H9 (cell line): Measurements from ENCODE around the gene PCGF2. TPM values are rescaled to one million over a fixed set of nuclear protein-coding genes. Genes with fewer than 3 reads are reported as not detected.
A peak's percentile ranks its signal among the peaks of the same experiment; 100 is the strongest.

Experiments used
- DNase-seq: peaks from one replicate; pipeline ENCODE4 v3.0.0-alpha.2; 2017
- H2AFZ ChIP-seq: one replicate; pipeline ENCODE4 v1.6.1; 2013; ENCODE audit warnings: mild to moderate bottlenecking, low read length, control low read depth, moderate library complexity
- H2AK5ac ChIP-seq: 2 replicates; pipeline ENCODE4 v1.6.1; 2013; ENCODE audit warnings: low read length, control low read depth, mixed read lengths; ENCODE audit not compliant: insufficient read length
- H2BK120ac ChIP-seq: one replicate; pipeline ENCODE4 v1.6.1; 2013; ENCODE audit warnings: low read depth, mild to moderate bottlenecking, low read length, control low read depth, inconsistent platforms; ENCODE audit not compliant: poor library complexity, severe bottlenecking
- H2BK12ac ChIP-seq: 2 replicates; pipeline ENCODE4 v1.6.1; 2013; ENCODE audit warnings: low read length, control low read depth, mixed read lengths, low read depth; ENCODE audit not compliant: insufficient read length
- H2BK15ac ChIP-seq: 2 replicates; pipeline ENCODE4 v1.6.1; 2013; ENCODE audit warnings: low read depth, low read length, control low read depth
- H2BK20ac ChIP-seq: one replicate; pipeline ENCODE4 v1.6.1; 2013; ENCODE audit warnings: low read depth, mild to moderate bottlenecking, low read length, control low read depth, inconsistent platforms; ENCODE audit not compliant: poor library complexity, severe bottlenecking
- H2BK5ac ChIP-seq: 2 replicates; pipeline ENCODE4 v1.6.1; 2013; ENCODE audit warnings: low read length, control low read depth, mixed read lengths; ENCODE audit not compliant: insufficient read length
- H3K14ac ChIP-seq: 2 replicates; pipeline ENCODE4 v1.6.1; 2013; ENCODE audit warnings: low read length, control low read depth; ENCODE audit not compliant: insufficient read depth
- H3K18ac ChIP-seq: 2 replicates; pipeline ENCODE4 v1.6.1; 2013; ENCODE audit warnings: low read depth, mild to moderate bottlenecking, mixed read lengths, low read length, control low read depth; ENCODE audit not compliant: insufficient read length
- H3K23ac ChIP-seq: 2 replicates; pipeline ENCODE4 v1.6.1; 2013; ENCODE audit warnings: low read length, control low read depth, mixed read lengths, low read depth; ENCODE audit not compliant: insufficient read length
- H3K23me2 ChIP-seq: 2 replicates; pipeline ENCODE4 v1.6.1; 2013; ENCODE audit warnings: low read depth, mild to moderate bottlenecking, mixed read lengths, low read length, control low read depth; ENCODE audit not compliant: insufficient read length, poor library complexity, severe bottlenecking
- H3K27ac ChIP-seq: 2 replicates; pipeline ENCODE4 v1.5.1; 2013; ENCODE audit warnings: low read length, control low read depth, mixed read lengths, low read depth; ENCODE audit not compliant: insufficient read length
- H3K27me3 ChIP-seq: 2 replicates; pipeline ENCODE4 v1.6.1; 2013; ENCODE audit warnings: low read length, control low read depth, inconsistent platforms; ENCODE audit not compliant: insufficient read depth
- H3K4ac ChIP-seq: 2 replicates; pipeline ENCODE4 v1.6.1; 2013; ENCODE audit warnings: low read depth, mild to moderate bottlenecking, control low read depth, inconsistent platforms, low read length, moderate library complexity
- H3K4me1 ChIP-seq: 2 replicates; pipeline ENCODE4 v1.6.1; 2013; ENCODE audit warnings: low read length, control low read depth, inconsistent platforms; ENCODE audit not compliant: insufficient read depth
- H3K4me2 ChIP-seq: 2 replicates; pipeline ENCODE4 v1.6.1; 2013; ENCODE audit warnings: low read length, control low read depth, mixed read lengths; ENCODE audit not compliant: insufficient read length, insufficient read depth
- H3K56ac ChIP-seq: 2 replicates; pipeline ENCODE4 v1.6.1; 2013; ENCODE audit warnings: low read depth, mild to moderate bottlenecking, mixed read lengths, low read length, control low read depth; ENCODE audit not compliant: insufficient read length
- H3K79me1 ChIP-seq: 2 replicates; pipeline ENCODE4 v1.6.1; 2013; ENCODE audit warnings: low read depth, mild to moderate bottlenecking, moderate library complexity, low read length, control low read depth, inconsistent platforms; ENCODE audit not compliant: insufficient read depth, poor library complexity, severe bottlenecking
- H3K79me2 ChIP-seq: 2 replicates; pipeline ENCODE4 v1.6.1; 2013; ENCODE audit warnings: low read length, control low read depth, inconsistent platforms; ENCODE audit not compliant: insufficient read depth
- H3K9ac ChIP-seq: 2 replicates; pipeline ENCODE4 v1.6.1; 2013; ENCODE audit warnings: low read length, control low read depth, mixed read lengths; ENCODE audit not compliant: insufficient read length; ENCODE audit errors: extremely low read depth
- H3K9me3 ChIP-seq: one replicate; pipeline ENCODE4 v1.6.1; 2013; ENCODE audit warnings: low read depth, low read length, inconsistent platforms; ENCODE audit not compliant: control insufficient read depth
- H3T11ph ChIP-seq: one replicate; pipeline ENCODE4 v1.6.1; 2013; ENCODE audit warnings: mild to moderate bottlenecking, low read length, control low read depth, inconsistent platforms
- H4K20me1 ChIP-seq: one replicate; pipeline ENCODE4 v1.6.1; 2013; ENCODE audit not compliant: control insufficient read depth, insufficient read length, insufficient read depth
- H4K5ac ChIP-seq: 2 replicates; pipeline ENCODE4 v1.6.1; 2013; ENCODE audit warnings: low read depth, mild to moderate bottlenecking, mixed read lengths, low read length, control low read depth; ENCODE audit not compliant: insufficient read length
- H4K8ac ChIP-seq: replicated peaks from 2 replicates; pipeline ENCODE4 v1.6.1; 2013; ENCODE audit warnings: low read length, control low read depth, mixed read lengths, low read depth; ENCODE audit not compliant: insufficient read length
- H4K91ac ChIP-seq: 2 replicates; pipeline ENCODE4 v1.6.1; 2013; ENCODE audit warnings: low read depth, mild to moderate bottlenecking, moderate library complexity, mixed read lengths, low read length, control low read depth; ENCODE audit not compliant: insufficient read length
- H3K27ac Mint-ChIP-seq, 3 experiments: 2 replicates in 2 of 3; 3 replicates in 1 of 3; pipeline ENCODE4 v1.8.0; 2020 to 2021; ENCODE audit warnings: mixed read lengths in 3 of 3, mild to moderate bottlenecking in 1 of 3, moderate library complexity in 1 of 3
- H3K27me3 Mint-ChIP-seq: 2 replicates; pipeline ENCODE4 v1.8.0; 2021; ENCODE audit warnings: low read depth, mild to moderate bottlenecking, moderate library complexity, mixed read lengths
- H3K36me3 Mint-ChIP-seq, 3 experiments: 2 replicates in 2 of 3; 3 replicates in 1 of 3; pipeline ENCODE4 v1.8.0; 2020 to 2021; ENCODE audit warnings: low read depth in 3 of 3, mixed read lengths in 3 of 3; ENCODE audit not compliant: insufficient read depth in 1 of 3
- H3K4me1 Mint-ChIP-seq, 2 experiments: 2 replicates each; pipeline ENCODE4 v1.8.0; 2020; ENCODE audit warnings: mixed read lengths in 2 of 2
- H3K4me3 Mint-ChIP-seq, 2 experiments: 2 replicates in 1 of 2; 3 replicates in 1 of 2; pipeline ENCODE4 v1.8.0; 2020 to 2021; ENCODE audit warnings: mild to moderate bottlenecking in 2 of 2, mixed read lengths in 2 of 2, moderate library complexity in 1 of 2
- H3K9me3 Mint-ChIP-seq, 2 experiments: 2 replicates in 1 of 2; 3 replicates in 1 of 2; pipeline ENCODE4 v1.8.0; 2020; ENCODE audit warnings: mild to moderate bottlenecking in 2 of 2, mixed read lengths in 2 of 2, moderate library complexity in 1 of 2
- CTCF ChIP-seq: fragments of 200-600 bp; sonication (generic); conservative IDR thresholded peaks from 3 replicates; pipeline ENCODE4 v1.8.0; 2021; ENCODE audit warnings: antibody characterized with exemption, mild to moderate bottlenecking
- WGBS: extraction: QIAGEN DNeasy Blood & Tissue Kit; methylation state at CpG from one replicate; pipeline ENCODE4 v1.1.7; 2013; ENCODE audit warnings: missing lambda C conversion rate, low lambda C conversion rate, mixed read lengths; ENCODE audit not compliant: insufficient read length; ENCODE audit errors: extremely low coverage; 5-methylcytosine and 5-hydroxymethylcytosine counted together
- total RNA-seq: library from RNA; stranded (reverse); gene quantifications from 2 replicates; pipeline ENCODE4 v1.2.1, GENCODE V29; 2021

Gene PCGF2
- total RNA-seq, 1 experiment from 2014 or later, result 106 TPM

GRCh38 chr17:38704606-38705522 is 43.3 kb downstream of the PCGF2 start, which contains the start of gene MLLT6:
MLLT6 (plus strand) TSS chr17:38705273; CDS start chr17:38705633, 360 bp downstream.
- no CpG with 5 or more reads among the region's 100 CpGs for WGBS
- no peaks in the 10 kb centered on the region for H3K79me2 ChIP-seq
- H4K5ac ChIP-seq, result no peak within 1 kb of the TSS
- H3K4me1 Mint-ChIP-seq, result peaks cover 42 to 58% of the 10 kb centered on the region in 2 experiments
- no peak within 1 kb of the TSS for H3K9ac ChIP-seq
- DNase-seq, result peak; percentile 73
- H4K20me1 ChIP-seq, result no peaks in the 10 kb centered on the region
- no peak within 1 kb of the TSS for H2AK5ac ChIP-seq
- peaks cover 57% of the 10 kb centered on the region for H3K27me3 ChIP-seq
- no peaks in the 10 kb centered on the region for H3K9me3 ChIP-seq
- no peak within 1 kb of the TSS for H4K8ac ChIP-seq
- H3K27ac Mint-ChIP-seq, result peak within 1 kb of the TSS; percentile 28 to 82 (median 79); a peak in 3 of 7 replicates
- H3K23me2 ChIP-seq, result peaks cover 25% of the 10 kb centered on the region
- H3K9me3 Mint-ChIP-seq, result peaks cover 0 to 3% of the 10 kb centered on the region in 2 experiments; a peak in 3 of 5 replicates
- peak within 1 kb of the TSS; percentile 77 to 90 for H3K4me3 Mint-ChIP-seq
- no peak within 1 kb of the TSS for H3K4ac ChIP-seq
- no peak within 1 kb of the TSS for H2AFZ ChIP-seq
- no peak within 1 kb of the TSS for H3K14ac ChIP-seq
- no peak within 1 kb of the TSS for H2BK20ac ChIP-seq
- H2BK120ac ChIP-seq, result no peak within 1 kb of the TSS
- no peak within 1 kb of the TSS for H2BK15ac ChIP-seq
- H3K18ac ChIP-seq, result no peak within 1 kb of the TSS
- no peaks in the 10 kb centered on the region for H3K79me1 ChIP-seq
- H3T11ph ChIP-seq, result no peak within 1 kb of the TSS
- no peak within 1 kb of the TSS for H2BK12ac ChIP-seq
- no peak within 1 kb of the TSS for H4K91ac ChIP-seq
- no peak within 1 kb of the TSS for H3K27ac ChIP-seq
- peaks cover 91% of the 10 kb centered on the region for H3K27me3 Mint-ChIP-seq
- no peak for TF ChIP-seq CTCF
- H3K4me1 ChIP-seq, result peaks cover 5% of the 10 kb centered on the region; the same call in 1 of the 2 replicates
- peak within 1 kb of the TSS; percentile 63 for H3K4me2 ChIP-seq
- H3K56ac ChIP-seq, result no peak within 1 kb of the TSS
- no peaks in the 10 kb centered on the region; a peak in 3 of 7 replicates for H3K36me3 Mint-ChIP-seq
- no peak within 1 kb of the TSS for H3K23ac ChIP-seq
- no peak within 1 kb of the TSS for H2BK5ac ChIP-seq
